Fibroblast of the aortic adventitia (primary cell): ENCODE results near the gene ATP6V1G2. TPM values are rescaled to one million over a fixed set of nuclear protein-coding genes. Genes with fewer than 3 reads are reported as not detected.

Experiments
- DNase-seq: peaks from one replicate; pipeline ENCODE4 v3.0.0-alpha.2; 2010; ENCODE audit warnings: low read depth
- H3K4me3 ChIP-seq: 2 replicates; pipeline ENCODE4 v1.5.1; 2011; ENCODE audit warnings: low read depth, mild to moderate bottlenecking, control low read depth, low read length, moderate library complexity
- CTCF ChIP-seq: IDR thresholded peaks from 2 replicates; pipeline ENCODE4 v1.5.1; 2011; ENCODE audit warnings: mild to moderate bottlenecking, low read length, control low read depth, inconsistent platforms; ENCODE audit not compliant: insufficient read depth
- total RNA-seq: library from RNA; depleted of rRNA; stranded (reverse); fragments of >200 nt; gene quantifications from 2 replicates; pipeline ENCODE4 v1.2.3, GENCODE V29; 2012; ENCODE audit warnings: low replicate concordance

The ATP6V1G2 gene
- total RNA-seq, 1 donor, result 3.8 TPM

- no peak within 1 kb of the TSS for H3K4me3 ChIP-seq
- TF ChIP-seq CTCF, result no peak
- DNase-seq, result no peak
These were observed 29.0 kb upstream of the ATP6V1G2 start, which contains the start of gene TNF for GRCh38 chr6:31575335-31575901. Gene TNF (plus strand): TSS chr6:31575565. CDS start chr6:31575742, 177 bp downstream.

GRCh38 chr6:31574106-31575061 is 28.0 kb upstream of the ATP6V1G2 start:
- no peak overlapping the region for H3K4me3 ChIP-seq
- no peak for TF ChIP-seq CTCF
- no peak for DNase-seq

- no peak for TF ChIP-seq CTCF
- H3K4me3 ChIP-seq, result no peak overlapping the region
- DNase-seq, result no peak
These were observed 27.1 kb upstream of the ATP6V1G2 start for GRCh38 chr6:31573239-31574105.

GRCh38 chr6:31572041-31572911 is 25.9 kb upstream of the ATP6V1G2 start, which contains the start of gene LTA:
Gene LTA (plus strand): TSS chr6:31572289. CDS start chr6:31572743, 454 bp downstream.
- no peak for TF ChIP-seq CTCF
- no peak within 1 kb of the TSS for H3K4me3 ChIP-seq
- DNase-seq, result no peak

- no peak for TF ChIP-seq CTCF
- DNase-seq, result no peak
- no peak overlapping the region for H3K4me3 ChIP-seq
These were observed 23.6 kb upstream of the ATP6V1G2 start for GRCh38 chr6:31569861-31570536.
